Posterior vena cava (tissue), 2 donors: ENCODE data around the gene MYOG. TPM values are rescaled to one million over a fixed set of nuclear protein-coding genes. Genes with fewer than 3 reads are reported as not detected.

ENCODE experiments used
- DNase-seq: peaks from one replicate; pipeline ENCODE4 v3.0.0-alpha.2; 2020; ENCODE audit warnings: low spot score
- intact Hi-C, 2 donors: fragments of 100-400 bp; cut with DNase I; formaldehyde crosslinking; loops; one replicate each; pipeline versions ENCODE4 v1.14.1 to v1.14.2; 2022 to 2023
- total RNA-seq, 2 donors: library from RNA; stranded (reverse); fragmentation: NEBNext Ultra II Directional; extraction: Animal tissue kit (Norgen Biotek cat#: 25700); gene quantifications; one replicate each; pipeline ENCODE4 v1.2.1, GENCODE V29; 2021
- donor health status: DM: yes; HTN: yes; CAD: no.
- donor health status: DM: yes; HTN: yes; CAD: no.

MYOG gene
- total RNA-seq, 2 donors from 2014 or later, result not detected

DNA sequence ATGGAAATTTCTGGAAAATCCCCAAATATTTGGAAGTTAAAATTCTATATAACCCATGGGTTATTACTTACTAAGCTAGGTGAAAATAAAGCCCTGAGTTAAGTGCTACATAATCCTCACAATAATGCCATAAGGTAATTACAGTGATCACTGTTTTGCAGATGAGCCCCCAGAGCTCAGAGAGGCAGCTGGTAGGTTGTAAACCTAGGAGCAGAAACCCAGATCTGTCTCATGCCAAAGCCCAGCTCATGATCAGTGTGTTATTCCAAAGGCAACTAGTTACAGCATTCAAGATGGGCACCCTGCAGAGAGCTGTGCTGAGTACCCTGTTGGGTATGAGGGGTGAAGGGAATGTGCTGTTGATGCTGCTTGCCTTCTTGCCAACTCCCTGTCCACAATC lies 10.8 kb upstream of the MYOG start:
- DNase-seq, result no peak
- intact Hi-C loops, result no loop called here

DNA sequence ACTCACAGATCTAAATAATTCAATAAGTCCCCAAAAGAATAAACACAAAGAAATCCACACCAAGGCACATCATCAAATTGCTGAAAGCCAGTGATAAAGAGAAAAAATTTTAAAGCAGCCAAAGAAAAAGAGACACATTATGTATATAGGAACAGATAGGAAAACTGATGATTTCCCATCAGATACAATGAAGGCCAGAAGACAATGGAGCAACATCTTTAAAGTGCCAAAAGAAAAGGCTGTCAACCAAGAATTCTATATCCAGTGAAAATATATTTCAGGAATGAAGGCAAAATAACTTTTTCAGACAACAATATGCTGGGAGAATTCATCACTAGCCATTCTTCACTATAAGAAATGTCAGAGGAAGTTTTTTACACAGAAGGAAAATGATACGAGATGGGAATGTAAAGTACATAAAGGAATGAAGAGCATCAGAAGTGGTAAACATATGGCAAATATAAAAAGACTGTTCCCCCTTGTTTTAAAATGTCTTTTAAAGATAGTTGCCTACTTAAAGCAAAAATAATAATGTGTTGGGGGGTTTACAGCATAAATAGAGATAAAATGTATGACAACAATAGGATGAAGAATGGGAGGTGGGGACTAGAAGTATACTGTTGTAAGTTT lies 9.4 kb upstream of the MYOG start:
- DNase-seq, result no peak
- intact Hi-C loops, result no loop called here

- no peak for DNase-seq
- intact Hi-C loops, result no loop called here
Observed at GRCh38 chr1:203093754-203094410, 8.1 kb upstream of the MYOG start.

GRCh38 chr1:203091761-203092330 lies 6.0 kb upstream of the MYOG start:
- DNase-seq, result no peak

GRCh38 chr1:203091199-203091477 lies 5.3 kb upstream of the MYOG start:
- intact Hi-C loops, result no loop called here
- no peak for DNase-seq

More at GRCh38 chr1:203091761-203092330, 6.0 kb upstream of the MYOG start:
- intact Hi-C loops, result no loop called here

DNA sequence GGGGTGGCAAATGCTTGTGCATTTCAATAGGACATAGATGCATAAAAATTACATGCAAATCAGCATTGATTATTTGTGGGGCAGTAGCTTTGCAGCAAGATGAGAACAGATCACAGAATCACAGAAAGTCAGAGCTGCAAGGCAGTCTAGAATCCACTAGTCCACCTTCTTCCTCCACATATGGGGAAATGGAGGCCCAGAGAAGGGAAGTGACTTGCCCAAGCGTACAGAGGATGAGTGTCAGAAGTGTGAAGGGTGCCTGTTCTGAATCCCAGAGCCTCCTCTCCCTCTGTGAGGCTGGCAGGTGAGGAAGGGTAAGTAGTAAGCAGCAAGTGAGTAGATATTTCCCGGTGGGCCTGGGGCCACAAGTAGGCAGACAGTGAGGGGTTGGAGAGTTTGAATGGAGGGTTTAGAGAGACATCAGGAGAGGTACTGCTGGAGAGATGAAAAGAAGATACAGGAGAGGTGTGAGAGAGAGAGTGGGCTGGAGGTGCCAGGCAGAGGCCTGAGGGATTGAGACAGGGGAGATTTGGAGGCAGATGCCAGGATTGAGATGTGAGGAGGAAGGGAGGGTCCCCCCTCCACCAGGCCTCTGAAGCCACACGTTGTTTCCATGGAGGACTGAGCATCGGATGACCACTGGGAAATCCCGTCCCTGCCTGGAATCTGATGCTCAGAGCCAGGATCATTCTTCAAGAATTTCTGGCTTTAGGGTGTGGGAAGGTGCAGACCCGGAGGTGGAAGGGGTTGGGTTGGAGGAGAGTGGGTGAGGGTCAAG lies 4.8 kb upstream of the MYOG start:
- intact Hi-C loops, result no loop called here
- DNase-seq, result no peak

- no peak for DNase-seq
- intact Hi-C loops, result no loop called here
Observed at GRCh38 chr1:203089651-203090045, 3.8 kb upstream of the MYOG start.

DNA sequence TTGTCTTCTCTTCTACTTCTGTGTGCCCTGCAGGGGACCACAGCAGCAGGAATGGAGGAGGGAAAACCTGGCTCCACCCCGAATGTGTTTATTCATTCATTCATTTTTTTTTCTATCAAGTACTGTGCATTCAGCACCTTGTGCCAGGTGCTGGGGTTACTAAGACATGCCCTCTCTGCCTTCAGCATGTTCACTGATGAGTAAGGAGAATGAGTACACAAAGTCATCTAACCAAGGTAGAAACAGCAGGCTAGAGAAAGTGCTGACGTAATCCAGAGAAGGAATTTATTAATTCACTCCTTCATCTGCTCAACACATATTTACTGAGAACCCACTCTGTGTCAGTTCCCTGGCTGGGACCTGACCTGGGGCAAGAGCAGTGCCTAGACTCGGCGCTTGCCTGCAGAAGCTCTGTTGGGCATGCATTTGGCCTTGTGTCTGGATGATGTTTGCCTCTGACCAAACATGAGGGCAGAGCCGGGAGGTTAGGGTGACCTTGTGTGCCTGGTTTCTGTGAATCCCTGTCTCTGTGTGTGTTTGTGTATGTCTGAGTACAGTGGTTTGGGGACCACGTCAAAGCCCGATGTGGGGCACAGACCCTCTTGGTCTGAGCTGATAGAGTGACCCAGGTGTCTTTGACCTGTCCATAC lies 3.3 kb upstream of the MYOG start:
- DNase-seq, result no peak
- intact Hi-C loops, result no loop called here

- intact Hi-C loops, result no loop called here
- DNase-seq, result no peak
Observed at GRCh38 chr1:203088441-203088840, 2.6 kb upstream of the MYOG start.

DNA sequence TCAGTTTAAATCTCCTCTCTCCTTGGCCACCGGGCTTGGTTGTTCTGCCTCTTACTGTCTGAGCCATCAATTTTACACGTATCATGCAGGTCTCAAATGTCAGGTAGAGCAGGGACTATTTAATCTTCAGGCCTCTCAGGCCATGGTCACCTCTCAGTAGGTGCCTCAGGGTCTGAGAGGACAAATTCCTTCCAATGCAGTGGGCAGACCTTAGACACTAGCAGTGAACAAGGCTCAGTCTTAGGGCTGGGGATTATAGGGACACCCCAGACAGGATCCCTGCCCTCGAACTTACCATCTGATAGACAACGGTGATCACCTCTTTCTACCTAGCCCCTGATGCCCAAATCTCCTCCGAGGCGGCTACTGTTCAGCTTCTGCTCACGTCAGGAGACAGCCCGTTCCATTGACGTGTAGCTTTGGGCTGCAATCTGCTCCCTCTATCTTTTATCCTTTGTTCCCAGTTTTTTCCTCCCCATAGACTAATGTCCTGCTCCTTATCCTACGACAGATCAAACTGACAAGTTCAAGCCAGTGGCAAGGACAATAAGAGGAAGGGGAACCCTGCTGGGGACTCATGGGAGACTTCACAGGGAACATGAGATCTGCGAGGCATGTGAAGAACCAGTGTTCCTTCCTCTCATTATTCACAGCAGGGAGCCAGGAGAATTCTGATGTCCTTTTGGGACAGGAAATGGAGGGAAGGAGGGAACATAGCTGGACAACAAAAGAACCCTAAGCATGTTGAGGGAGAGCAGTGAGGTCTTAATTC lies 1.4 kb upstream of the MYOG start:
- intact Hi-C loops, result no loop called here
- DNase-seq, result no peak

- no peak for DNase-seq
- intact Hi-C loops, result no loop called here
Observed at GRCh38 chr1:203084588-203085527, 954 bp downstream of the MYOG start.

- intact Hi-C loops, result no loop called here
- DNase-seq, result no peak
Observed at GRCh38 chr1:203083463-203083921, 2.3 kb downstream of the MYOG start.

DNA sequence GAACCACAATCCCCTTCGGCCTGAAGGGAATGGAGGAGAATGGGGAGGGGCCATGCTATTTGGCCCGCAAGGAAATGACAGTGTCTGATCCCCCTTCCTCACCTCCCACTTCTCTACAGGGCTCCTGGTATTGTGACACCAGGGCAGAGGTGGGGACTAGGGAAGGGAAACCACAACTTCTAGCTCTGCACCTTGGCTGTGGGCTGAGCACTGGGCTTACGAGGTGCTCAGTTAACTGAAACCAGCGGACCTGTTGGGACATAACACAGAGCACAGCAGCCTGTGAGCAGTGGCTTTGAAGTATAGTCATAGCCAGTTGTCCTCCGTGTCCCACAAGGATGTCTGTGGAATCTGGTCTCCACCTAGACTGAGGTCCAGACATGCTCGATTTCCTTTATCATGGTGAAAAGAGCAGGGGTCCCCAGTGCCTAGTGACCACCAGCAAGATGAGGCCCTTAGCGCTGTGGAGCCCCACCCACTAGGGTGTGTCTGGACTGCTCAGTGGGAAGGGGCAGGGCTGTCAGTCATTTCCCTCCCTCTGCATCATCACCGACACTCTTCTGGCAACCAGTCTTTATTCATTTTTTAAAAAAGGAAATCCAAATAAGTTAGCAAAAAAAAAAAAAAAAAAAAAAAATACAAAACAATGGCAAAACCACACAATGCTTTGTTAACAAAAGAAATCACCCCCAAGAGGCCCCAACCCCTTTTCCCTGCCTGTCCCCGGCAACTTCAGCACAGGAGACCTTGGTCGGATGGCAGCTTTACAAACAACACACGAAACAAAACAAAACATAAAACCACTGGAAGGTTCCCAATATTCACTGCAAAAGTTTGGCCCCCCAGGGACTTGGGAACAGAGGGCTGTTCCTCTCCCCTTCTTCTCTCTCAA lies 3.0 kb downstream of the MYOG start:
- intact Hi-C loops, result no loop called here
- no peak for DNase-seq

DNA sequence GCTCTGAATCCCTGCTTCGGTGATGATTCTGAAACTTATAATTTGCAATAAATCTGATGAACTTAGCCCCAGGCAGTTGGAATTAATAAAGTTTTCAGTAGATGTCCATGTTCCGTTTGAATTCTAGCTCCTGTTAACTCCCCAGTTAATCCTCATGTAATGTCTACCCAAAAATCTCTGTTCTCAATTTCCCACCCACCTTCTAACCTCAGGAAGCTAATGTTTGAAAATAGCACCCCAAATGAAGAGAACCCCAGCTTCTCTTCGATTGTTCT lies 3.6 kb downstream of the MYOG start:
- no peak for DNase-seq
- intact Hi-C loops, result no loop called here

- no peak for DNase-seq
- intact Hi-C loops, result no loop called here
Observed at GRCh38 chr1:203081465-203082230, 4.2 kb downstream of the MYOG start.

DNA sequence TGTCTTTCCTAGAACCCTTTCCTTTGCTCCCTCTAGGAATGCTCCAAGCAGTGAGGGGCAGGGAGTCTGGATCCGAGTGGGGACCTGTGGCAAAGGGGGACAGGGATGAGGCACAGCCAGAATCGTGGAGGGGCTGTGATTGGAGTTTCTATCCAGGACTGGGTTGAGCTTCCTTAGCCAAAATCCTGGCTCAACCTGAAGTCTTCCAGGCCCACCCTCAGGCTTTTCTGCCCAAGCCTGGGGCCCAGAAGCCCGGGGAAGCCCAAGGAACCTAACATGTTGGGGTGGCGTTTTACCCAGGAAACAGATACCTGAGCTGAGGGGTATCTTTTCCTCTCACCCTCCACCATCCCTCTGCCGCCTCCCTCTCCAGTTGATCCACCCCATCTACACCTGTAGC lies 5.4 kb downstream of the MYOG start:
- intact Hi-C loops, result no loop called here
- no peak for DNase-seq

DNA sequence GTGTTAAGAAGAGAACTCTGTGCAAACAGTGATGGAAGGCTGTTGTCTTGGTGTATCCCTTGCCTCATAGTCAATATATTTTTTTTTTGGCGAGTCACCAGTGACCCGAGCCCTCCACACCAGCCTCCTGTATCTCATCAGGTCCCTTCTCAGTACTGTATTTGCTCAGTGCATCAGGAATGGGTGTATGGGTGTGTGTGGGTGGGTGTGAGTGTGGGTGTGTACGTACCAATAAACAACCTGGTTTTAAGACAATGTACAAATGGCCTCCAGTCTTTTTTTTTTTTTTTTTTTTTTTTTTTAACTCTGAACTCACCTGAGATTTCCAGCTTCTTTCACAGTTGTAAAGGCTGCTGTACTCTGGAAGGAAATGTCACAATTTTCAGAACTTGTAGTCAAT lies 7.3 kb downstream of the MYOG start:
- intact Hi-C loops, result no loop called here
- no peak for DNase-seq
